Breast epithelium (tissue), 4 donors: ENCODE measurements around the gene ADAMTS1. TPM values are rescaled to one million over a fixed set of nuclear protein-coding genes. Genes with fewer than 3 reads are reported as not detected.

Experiments used
- DNase-seq, 2 donors: peaks; one replicate each; pipeline ENCODE4 v3.0.0-alpha.2; 2019; ENCODE audit warnings: low spot score in 2 of 2
- H3K27ac ChIP-seq, 2 donors: fragments of 200-600 bp; sonication (generic) in 1 of 2; one replicate each; pipeline ENCODE4 v1.5.1; 2016 to 2019; ENCODE audit warnings: mild to moderate bottlenecking in 1 of 2
- H3K27me3 ChIP-seq, 2 donors: fragments of 200-600 bp; sonication (generic) in 1 of 2; one replicate each; pipeline versions ENCODE4 v1.5.1 to v1.6.0; 2017 to 2019; ENCODE audit warnings: control low read depth in 1 of 2, mild to moderate bottlenecking in 1 of 2
- H3K36me3 ChIP-seq: fragments of 200-600 bp; one replicate; pipeline ENCODE4 v1.5.1; 2019
- H3K4me1 ChIP-seq, 2 donors: fragments of 200-600 bp; sonication (generic); one replicate each; pipeline ENCODE4 v1.5.1; 2016 to 2019; ENCODE audit warnings: control low read depth in 1 of 2
- H3K4me3 ChIP-seq, 3 donors: fragments of 200-600 bp; sonication (generic); 1 replicate in 2 of 3; 2 replicates in 1 of 3; pipeline ENCODE4 v1.5.1; 2016 to 2019; ENCODE audit warnings: mild to moderate bottlenecking in 3 of 3, moderate library complexity in 2 of 3
- H3K9me3 ChIP-seq, 2 donors: fragments of 200-600 bp; sonication (generic) in 1 of 2; one replicate each; pipeline ENCODE4 v1.5.1; 2016 to 2019; ENCODE audit warnings: control low read depth in 1 of 2
- POLR2A ChIP-seq: fragments of 450-650 bp; IDR thresholded peaks from one replicate; pipeline ENCODE4 v1.6.1; 2016; ENCODE audit warnings: antibody characterized with exemption, mild to moderate bottlenecking, moderate library complexity
- POLR2AphosphoS5 ChIP-seq, 3 donors: sonication (generic); formaldehyde crosslinking; IDR thresholded peaks; one replicate each; pipeline ENCODE4 v1.6.1; 2017; ENCODE audit warnings: antibody characterized with exemption in 3 of 3
- intact Hi-C: fragments of 100-400 bp; cut with DNase I; formaldehyde crosslinking; loops from one replicate; pipeline ENCODE4 v1.15.1; 2023; ENCODE audit warnings: low total_unique reads
- total RNA-seq, 3 donors: library from RNA; depleted of rRNA; stranded (reverse); fragments of >200 nt; gene quantifications; one replicate each; pipeline ENCODE4 v1.1.0, GENCODE V29; 2016
- TF ChIP-seq, protein P1 (sequence below), 3 donors: fragments of 450-650 bp; IDR thresholded peaks; one replicate each; pipeline ENCODE4 v1.5.1; 2016 to 2017; ENCODE audit warnings: antibody characterized with exemption in 3 of 3, mild to moderate bottlenecking in 3 of 3, moderate library complexity in 3 of 3

Gene ADAMTS1
- total RNA-seq, 3 donors from 2014 or later, result 72.0 to 198 (median 72.7) TPM

GRCh38 chr21:26800455-26800854 lies 44.8 kb downstream of the ADAMTS1 start:
- TF ChIP-seq POLR2AphosphoS5 (IDR thresholded peaks at IDR 0.05), result no peak
- TF ChIP-seq POLR2A, result no peak
- no peaks in the 10 kb centered on the region for H3K27me3 ChIP-seq
- H3K9me3 ChIP-seq, result no peaks in the 10 kb centered on the region
- H3K36me3 ChIP-seq, result no peaks in the 10 kb centered on the region
- no peak overlapping the region for H3K4me3 ChIP-seq
- DNase-seq, result no peak
- H3K27ac ChIP-seq, result peak overlapping the region; percentile 80 to 86
- intact Hi-C loops, result no loop called here
- H3K4me1 ChIP-seq, result peaks cover 0 to 5% of the 10 kb centered on the region in 2 donors

- Histone ChIP-seq H3K9me3 (no peaks in the 10 kb centered on the region), H3K27me3 (no peaks in the 10 kb centered on the region), H3K4me3 (no peak overlapping the region), H3K36me3 (no peaks in the 10 kb centered on the region), H3K4me1 (peaks cover 0 to 5% of the 10 kb centered on the region in 2 donors), H3K27ac (peak overlapping the region; percentile 80 to 86)
- no peak for DNase-seq
- intact Hi-C loops, result no loop called here
- TF ChIP-seq POLR2A, result no peak
- TF ChIP-seq, protein P1, sequence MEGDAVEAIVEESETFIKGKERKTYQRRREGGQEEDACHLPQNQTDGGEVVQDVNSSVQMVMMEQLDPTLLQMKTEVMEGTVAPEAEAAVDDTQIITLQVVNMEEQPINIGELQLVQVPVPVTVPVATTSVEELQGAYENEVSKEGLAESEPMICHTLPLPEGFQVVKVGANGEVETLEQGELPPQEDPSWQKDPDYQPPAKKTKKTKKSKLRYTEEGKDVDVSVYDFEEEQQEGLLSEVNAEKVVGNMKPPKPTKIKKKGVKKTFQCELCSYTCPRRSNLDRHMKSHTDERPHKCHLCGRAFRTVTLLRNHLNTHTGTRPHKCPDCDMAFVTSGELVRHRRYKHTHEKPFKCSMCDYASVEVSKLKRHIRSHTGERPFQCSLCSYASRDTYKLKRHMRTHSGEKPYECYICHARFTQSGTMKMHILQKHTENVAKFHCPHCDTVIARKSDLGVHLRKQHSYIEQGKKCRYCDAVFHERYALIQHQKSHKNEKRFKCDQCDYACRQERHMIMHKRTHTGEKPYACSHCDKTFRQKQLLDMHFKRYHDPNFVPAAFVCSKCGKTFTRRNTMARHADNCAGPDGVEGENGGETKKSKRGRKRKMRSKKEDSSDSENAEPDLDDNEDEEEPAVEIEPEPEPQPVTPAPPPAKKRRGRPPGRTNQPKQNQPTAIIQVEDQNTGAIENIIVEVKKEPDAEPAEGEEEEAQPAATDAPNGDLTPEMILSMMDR (IDR thresholded peaks at IDR 0.05), result no peak
- no peak for TF ChIP-seq POLR2AphosphoS5 (IDR thresholded peaks at IDR 0.05)
These were observed 45.2 kb downstream of the ADAMTS1 start for GRCh38 chr21:26800001-26800400.

GRCh38 chr21:26798856-26799751 lies 46.1 kb downstream of the ADAMTS1 start:
- no peak overlapping the region for H3K4me3 ChIP-seq
- intact Hi-C loops, result no loop called here

GRCh38 chr21:26797878-26798456 lies 47.2 kb downstream of the ADAMTS1 start:
- H3K4me3 ChIP-seq, result no peak overlapping the region
- intact Hi-C loops, result no loop called here

More at GRCh38 chr21:26798856-26799751, 46.1 kb downstream of the ADAMTS1 start:
- TF ChIP-seq POLR2A (no peak), POLR2AphosphoS5 (IDR thresholded peaks at IDR 0.05) (no peak)
- TF ChIP-seq, protein P1 (IDR thresholded peaks at IDR 0.05), result no peak
- Histone ChIP-seq H3K9me3 (no peaks in the 10 kb centered on the region), H3K36me3 (no peaks in the 10 kb centered on the region), H3K27me3 (no peaks in the 10 kb centered on the region), H3K4me1 (peaks cover 0 to 5% of the 10 kb centered on the region in 2 donors), H3K27ac (peak overlapping the region; percentile 80 to 86)
- DNase-seq, result no peak

GRCh38 chr21:26795866-26796329 lies 49.3 kb downstream of the ADAMTS1 start:
- Histone ChIP-seq H3K4me1 (peaks cover 0 to 5% of the 10 kb centered on the region in 2 donors), H3K27ac (peak overlapping the region; percentile 17 to 49), H3K4me3 (no peak overlapping the region), H3K36me3 (no peaks in the 10 kb centered on the region), H3K9me3 (no peaks in the 10 kb centered on the region), H3K27me3 (no peaks in the 10 kb centered on the region)
- peak in 1 of 3 donors; percentile 10 for TF ChIP-seq POLR2AphosphoS5 (IDR thresholded peaks at IDR 0.05)
- TF ChIP-seq, protein P1 (IDR thresholded peaks at IDR 0.05), result no peak
- TF ChIP-seq POLR2A, result no peak
- intact Hi-C loops, result no loop called here
- DNase-seq, result no peak

More at GRCh38 chr21:26797878-26798456, 47.2 kb downstream of the ADAMTS1 start:
- H3K4me1 ChIP-seq, result peaks cover 0 to 5% of the 10 kb centered on the region in 2 donors
- TF ChIP-seq POLR2A (no peak), POLR2AphosphoS5 (IDR thresholded peaks at IDR 0.05) (no peak)
- TF ChIP-seq, protein P1 (IDR thresholded peaks at IDR 0.05), result no peak
- no peaks in the 10 kb centered on the region for H3K27me3 ChIP-seq
- no peaks in the 10 kb centered on the region for H3K36me3 ChIP-seq
- no peak overlapping the region for H3K27ac ChIP-seq
- no peak for DNase-seq
- no peaks in the 10 kb centered on the region for H3K9me3 ChIP-seq
